K562 (cell line): ENCODE data around the gene EAF1. TPM values are rescaled to one million over a fixed set of nuclear protein-coding genes. Genes with fewer than 3 reads are reported as not detected.
A peak's percentile ranks its signal among the peaks of the same experiment; 100 is the strongest.

ENCODE experiments used
- ATAC-seq: fragments of 200-7000 bp; cut with Tn5 transposase; 3 replicates; pipeline ENCODE4 v1.9.1; 2020; ENCODE audit warnings: moderate library complexity
- BruUV-seq: library from RNA; stranded (reverse); fragments of 400-500 nt; replicated peaks from 2 replicates; lab custom pipeline; 2021; lab: Mats Ljungman, UMichigan
- CTCF ChIA-PET: fragments of 300-600 bp; formaldehyde crosslinking; extraction: SDS; loops from one replicate; lab custom pipeline; 2021; ENCODE audit warnings: low intra/inter-chr PET ratio; lab: Yijun Ruan, JAX
- POLR2A ChIA-PET: fragments of 300-600, 350-650 bp; sonication (Branson Sonifier 250); formaldehyde crosslinking; extraction: SDS; loops from one replicate; lab custom pipeline; 2021; ENCODE audit warnings: antibody characterized with exemption, inconsistent platforms; lab: Yijun Ruan, JAX
- DNase-seq, 4 experiments: peaks; one replicate each; pipeline versions ENCODE4 v3.0.0 to v3.0.0-alpha.2; 2011 to 2018; ENCODE audit warnings: low spot score in 3 of 4, mixed read lengths in 3 of 4; ENCODE audit errors: extremely low read depth in 1 of 4
- FAIRE-seq: peaks from 2 replicates; lab custom pipeline; 2011; peaks lifted over from hg19 to GRCh38; lab: Jason Lieb, UNC
- H2AFZ ChIP-seq: 2 replicates; pipeline ENCODE4 v1.6.0; 2011; ENCODE audit warnings: low read depth, low read length, control low read depth, inconsistent platforms
- H3K27ac ChIP-seq: fragments of 200-600 bp; 3 replicates; pipeline ENCODE4 v1.8.0; 2011; ENCODE audit warnings: low read depth, mild to moderate bottlenecking, control low read depth, inconsistent platforms, low read length, moderate library complexity, mixed read lengths; ENCODE audit errors: extremely low read depth
- H3K27me3 ChIP-seq, 2 experiments: fragments of 300-600 bp in 1 of 2; 2 replicates in 1 of 2; 3 replicates in 1 of 2; pipeline versions ENCODE4 v1.6.0 to v1.8.0; 2011; ENCODE audit warnings: inconsistent platforms in 2 of 2, low read length in 2 of 2, mild to moderate bottlenecking in 1 of 2, mixed read lengths in 1 of 2, moderate library complexity in 1 of 2; ENCODE audit not compliant: control insufficient read depth in 2 of 2, insufficient read depth in 2 of 2
- H3K36me3 ChIP-seq: fragments of 300-600 bp; 3 replicates; pipeline ENCODE4 v1.8.0; 2011; ENCODE audit warnings: mild to moderate bottlenecking, low read length, inconsistent platforms; ENCODE audit not compliant: control insufficient read depth, insufficient read depth
- H3K4me1 ChIP-seq, 2 experiments: fragments of 200-600 bp in 1 of 2; replicated peaks in 1 of 2; 2 replicates in 1 of 2; 3 replicates in 1 of 2; pipeline versions ENCODE4 v1.5.1 to v1.8.0; 2011; ENCODE audit warnings: inconsistent platforms in 2 of 2, low read length in 2 of 2, mild to moderate bottlenecking in 1 of 2, mixed read lengths in 1 of 2, moderate library complexity in 1 of 2; ENCODE audit not compliant: control insufficient read depth in 2 of 2, insufficient read depth in 2 of 2
- H3K4me2 ChIP-seq: 2 replicates; pipeline ENCODE4 v1.6.1; 2011; ENCODE audit warnings: low read length, control low read depth, inconsistent platforms, mixed read lengths; ENCODE audit not compliant: insufficient read depth
- H3K4me3 ChIP-seq: fragments of 200-600 bp; sonication (generic), shearing (Covaris generic); 2 replicates; pipeline ENCODE4 v1.5.1; 2016; ENCODE audit warnings: control low read depth, inconsistent platforms
- H3K79me2 ChIP-seq: fragments of 200-600 bp; 3 replicates; pipeline ENCODE4 v1.8.0; 2011; ENCODE audit warnings: low read length, inconsistent platforms; ENCODE audit not compliant: control insufficient read depth, insufficient read depth
- H3K9ac ChIP-seq, 2 experiments: 2 replicates each; pipeline versions ENCODE4 v1.6.0 to v1.6.1; 2011; ENCODE audit warnings: low read depth in 2 of 2, low read length in 2 of 2, control low read depth in 1 of 2, inconsistent platforms in 1 of 2, mild to moderate bottlenecking in 1 of 2, mixed read lengths in 1 of 2; ENCODE audit not compliant: insufficient read depth in 1 of 2
- H3K9me1 ChIP-seq: one replicate; pipeline ENCODE4 v1.6.0; 2011; ENCODE audit warnings: inconsistent platforms, mild to moderate bottlenecking, low read length, moderate library complexity; ENCODE audit not compliant: control insufficient read depth, insufficient read depth
- H3K9me3 ChIP-seq: replicated peaks from 2 replicates; pipeline ENCODE4 v1.5.1; 2011; ENCODE audit warnings: low read depth, low read length, inconsistent platforms; ENCODE audit not compliant: control insufficient read depth, insufficient read depth
- H4K20me1 ChIP-seq: replicated peaks from 2 replicates; pipeline ENCODE4 v1.6.1; 2011; ENCODE audit warnings: low read length, inconsistent platforms, mixed read lengths; ENCODE audit not compliant: control insufficient read depth, insufficient read depth
- AFF1 ChIP-seq, 2 experiments: fragments of 450-650 bp; IDR thresholded peaks; 2 replicates each; pipeline ENCODE4 v1.6.1; 2018; ENCODE audit warnings: mild to moderate bottlenecking in 2 of 2, low read depth in 1 of 2; ENCODE audit not compliant: partially characterized antibody in 2 of 2
- ESRRB ChIP-seq: fragments of 250-450 bp; sonication (Bioruptor Pico); IDR thresholded peaks from 2 replicates; pipeline ENCODE4 v1.5.0; 2020; ENCODE audit warnings: mild to moderate bottlenecking, moderate library complexity, borderline replicate concordance
- MAX ChIP-seq: sonication (generic); formaldehyde crosslinking; IDR thresholded peaks from 2 replicates; pipeline ENCODE4 v1.9.0; 2022; ENCODE audit warnings: mild to moderate bottlenecking, missing genetic modification reagents
- SOX6 ChIP-seq: fragments of 450-650 bp; IDR thresholded peaks from 2 replicates; pipeline ENCODE4 v1.6.1; 2014; ENCODE audit warnings: mild to moderate bottlenecking
- USF1 ChIP-seq: sonication (generic); formaldehyde crosslinking; IDR thresholded peaks from 2 replicates; pipeline ENCODE4 v1.9.0; 2022; ENCODE audit warnings: mild to moderate bottlenecking, missing genetic modification reagents
- ZNF212 ChIP-seq: fragments of 450-650 bp; formaldehyde crosslinking; IDR thresholded peaks from 2 replicates; pipeline ENCODE4 v1.4.0; 2020; ENCODE audit warnings: mild to moderate bottlenecking
- ZNF324 ChIP-seq: fragments of 250-450 bp; sonication (Bioruptor Pico); IDR thresholded peaks from 2 replicates; pipeline ENCODE4 v1.4.0; 2020; ENCODE audit warnings: mild to moderate bottlenecking
- WGBS: fragments of 100-300 bp; shearing (Covaris generic); methylation state at CpG from one replicate; pipeline ENCODE4 v1.1.6; 2016; ENCODE audit warnings: low coverage, mixed read lengths; ENCODE audit not compliant: insufficient coverage; ENCODE audit errors: missing lambda C conversion rate; 5-methylcytosine and 5-hydroxymethylcytosine counted together
- in situ Hi-C: fragments of 300-500 bp; cut with MboI; formaldehyde crosslinking; loops from 4 replicates; pipeline ENCODE4 v1.15.0; 2018; ENCODE audit warnings: inconsistent platforms, mixed read lengths
- intact Hi-C: fragments of 100-400 bp; cut with micrococcal nuclease; formaldehyde crosslinking; loops from 2 replicates; pipeline ENCODE4 v1.14.2; 2022
- polyA plus RNA-seq, 8 experiments: library from polyadenylated mRNA; depleted of rRNA in 4 of 8; stranded (reverse) in 5 of 8; unstranded in 3 of 8; fragments of >200 nt; fragmentation: Nextera tagmentation in 2 of 8; fragmentation: Illumina TruSeq in 1 of 8; extraction: Ambion mirVana in 2 of 8; extraction: Trizol in 1 of 8; gene quantifications; 2 replicates each; pipeline versions ENCODE4 v1.2.1 to v1.2.3, GENCODE V29; 2011 to 2014; ENCODE audit warnings: inconsistent platforms in 1 of 8, missing spikeins in 1 of 8
- total RNA-seq, 7 experiments: library from RNA; depleted of rRNA in 6 of 7; stranded (reverse); fragments of >200 nt in 6 of 7; fragmentation: Illumina TruSeq in 2 of 7; extraction: Trizol in 2 of 7; gene quantifications; 2 replicates each; pipeline versions ENCODE4 v1.2.1 to v1.2.3, GENCODE V29; 2011 to 2021; ENCODE audit warnings: low replicate concordance in 1 of 7

The EAF1 gene
- total and polyA plus RNA-seq, 9 of the 15 experiments (the other 6 are each of a cell fraction or from before 2014, with no cell fraction given): 7.0 to 26.8 (median 20.4) TPM

- no peak overlapping the region for H3K4me3 ChIP-seq
- no peak for ATAC-seq
- H3K4me1 ChIP-seq: 0 out of 5 replicates have a peak, but pooled peaks cover 0 to 3% of the 10 kb centered on the region in 2 experiments
- H3K9me3 ChIP-seq: no peaks in the 10 kb centered on the region
- 25% methylated on average over 8 of the region's 8 CpGs for WGBS
- BruUV-seq: no TSS peak
- H3K4me2 ChIP-seq: no peak overlapping the region
- intact Hi-C loops: no loop called here
- no peaks in the 10 kb centered on the region for H4K20me1 ChIP-seq
- POLR2A ChIA-PET: interaction anchor here (1.9 kb wide), 1 partner anchor 10 kb away, joined by 8 read pairs; no protein-coding TSS in a partner anchor
- 0 out of 2 replicates have a peak overlapping the region, but pooled peaks have one; percentile 2 for H2AFZ ChIP-seq
- no peaks in the 10 kb centered on the region for H3K79me2 ChIP-seq
- peak overlapping the region in 1 of 2 experiments; percentile 33; a peak in 1 of 4 replicates for H3K9ac ChIP-seq
- CTCF ChIA-PET: no interaction called here
- no peaks in the 10 kb centered on the region for H3K9me1 ChIP-seq
- FAIRE-seq: no peak
- H3K27me3 ChIP-seq: peaks cover 0 to 10% of the 10 kb centered on the region in 2 experiments; a peak in 1 of 5 replicates
- no peak for DNase-seq
- TF ChIP-seq USF1 (CRISPR knock-in tag) (peak; percentile 60), ESRRB (CRISPR knock-in tag) (no peak), MAX (CRISPR knock-in tag) (peak; percentile 68), AFF1 (IDR thresholded peaks at IDR 0.05; ENCODE audit: low read depth in 1 of 2, partially characterized antibody in 2 of 2) (no peak), ZNF212 (no peak), ZNF324 (CRISPR knock-in tag) (no peak), SOX6 (no peak)
- TF ChIP-seq, all 486 proteins: peak for 2
- in situ Hi-C loops: no loop called here
- no peaks in the 10 kb centered on the region for H3K36me3 ChIP-seq
- no peak overlapping the region for H3K27ac ChIP-seq
These were observed 26.1 kb downstream of the EAF1 start for GRCh38 chr3:15453501-15453900.
